Stimulated activated CD8-positive, alpha-beta memory T cell treated with anti-CD3 and anti-CD28 coated beads, Interleukin-2, amount 100 ng/mL, for 48 hours (primary cell): ENCODE measurements around the gene FABP3.

Experiments
- DNase-seq, 2 donors: peaks; one replicate each; pipeline ENCODE4 v3.0.0-alpha.2; 2020; ENCODE audit warnings: low read depth in 2 of 2

Gene FABP3

GRCh38 chr1:31373056-31373896 lies at the start of gene FABP3:
TSS of gene FABP3 (minus strand) at chr1:31373076. CDS start at chr1:31373014, 62 bp downstream.
- DNase-seq: peak in 1 of 2 donors; percentile 3

- no peak for DNase-seq
Measured at GRCh38 chr1:31421371-31422040, 48.6 kb upstream of the FABP3 start.

- DNase-seq: no peak
Measured at GRCh38 chr1:31420716-31421115, 47.8 kb upstream of the FABP3 start.

- DNase-seq: no peak
Measured at GRCh38 chr1:31418626-31419323, 45.9 kb upstream of the FABP3 start.

GRCh38 chr1:31417148-31417547 lies 44.3 kb upstream of the FABP3 start:
- DNase-seq: no peak

- no peak for DNase-seq
Measured at GRCh38 chr1:31416101-31416736, 43.3 kb upstream of the FABP3 start.

GRCh38 chr1:31415658-31416057 lies 42.8 kb upstream of the FABP3 start:
- no peak for DNase-seq

GRCh38 chr1:31414980-31415370 lies 42.1 kb upstream of the FABP3 start:
- DNase-seq: no peak

- DNase-seq: no peak
Measured at GRCh38 chr1:31413405-31414001, 40.6 kb upstream of the FABP3 start.

- no peak for DNase-seq
Measured at GRCh38 chr1:31412732-31413404, 40.0 kb upstream of the FABP3 start, which contains the start of gene SERINC2. TSS of gene SERINC2 (plus strand) at chr1:31413213. CDS start at chr1:31413266, 53 bp downstream.

GRCh38 chr1:31412205-31412604 lies 39.3 kb upstream of the FABP3 start:
- no peak for DNase-seq

- DNase-seq: no peak
Measured at GRCh38 chr1:31410871-31411270, 38.0 kb upstream of the FABP3 start.

GRCh38 chr1:31409946-31410858 lies 37.3 kb upstream of the FABP3 start:
- DNase-seq: no peak

- no peak for DNase-seq
Measured at GRCh38 chr1:31408788-31409318, 36.0 kb upstream of the FABP3 start.

GRCh38 chr1:31407029-31407626 lies 34.3 kb upstream of the FABP3 start:
- DNase-seq: no peak

GRCh38 chr1:31405578-31406245 lies 32.8 kb upstream of the FABP3 start:
- DNase-seq: no peak

GRCh38 chr1:31401241-31401640 lies 28.4 kb upstream of the FABP3 start:
- no peak for DNase-seq

- DNase-seq: no peak
Measured at GRCh38 chr1:31400393-31400792, 27.5 kb upstream of the FABP3 start.

- no peak for DNase-seq
Measured at GRCh38 chr1:31399976-31400375, 27.1 kb upstream of the FABP3 start.
